ENCODE results near the gene AGAP5. TPM values are rescaled to one million over a fixed set of nuclear protein-coding genes. Genes with fewer than 3 reads are reported as not detected.
A peak's percentile ranks its signal among the peaks of the same experiment; 100 is the strongest.
"Not testable (repeated sequence)": the region's sequence is repeated elsewhere in the genome, so short reads cannot be mapped to it uniquely, and the experiment has no call there.

Gene AGAP5
- 2.9 to 5.2 TPM (median 3.9 TPM) in 3 replicates for total RNA-seq
- long read RNA-seq = 0 reads

GRCh38 chr10:73697675-73698159 lies at the start of gene AGAP5:
AGAP5 (minus strand) TSS chr10:73698109; CDS start chr10:73697755, 354 bp downstream.
- H3K27ac Mint-ChIP-seq (ENCODE audit: unreplicated experiment); H3K9me3 Mint-ChIP-seq (ENCODE audit: low read depth); H3K4me1 Mint-ChIP-seq (ENCODE audit: low read depth); H3K27me3 Mint-ChIP-seq (ENCODE audit: low read depth); DNase-seq (ENCODE audit: low spot score); H3K4me3 Mint-ChIP-seq (ENCODE audit: unreplicated experiment); H3K36me3 Mint-ChIP-seq (ENCODE audit: low read depth): not testable (repeated sequence)

GRCh38 chr10:73746721-73747120 lies 48.8 kb upstream of the AGAP5 start:
- Mint-ChIP-seq H3K27ac (ENCODE audit: unreplicated experiment) (no peak overlapping the region), H3K36me3 (ENCODE audit: low read depth) (peaks cover 13% of the 10 kb centered on the region), H3K9me3 (ENCODE audit: low read depth) (no peaks in the 10 kb centered on the region), H3K27me3 (ENCODE audit: low read depth) (no peaks in the 10 kb centered on the region), H3K4me3 (ENCODE audit: unreplicated experiment) (no peak overlapping the region), H3K4me1 (ENCODE audit: low read depth) (peaks cover 45% of the 10 kb centered on the region)
- no peak for DNase-seq (ENCODE audit: low spot score)
- no peak for TF ChIP-seq CTCF (IDR thresholded peaks at IDR 0.05)

GRCh38 chr10:73744664-73744975 lies 46.7 kb upstream of the AGAP5 start:
- H3K9me3 Mint-ChIP-seq (ENCODE audit: low read depth) = no peaks in the 10 kb centered on the region
- DNase-seq (ENCODE audit: low spot score) = no peak
- peak overlapping the region; percentile 96 for H3K4me3 Mint-ChIP-seq (ENCODE audit: unreplicated experiment)
- peaks cover 38% of the 10 kb centered on the region for H3K4me1 Mint-ChIP-seq (ENCODE audit: low read depth)
- H3K27me3 Mint-ChIP-seq (ENCODE audit: low read depth) = no peaks in the 10 kb centered on the region
- H3K27ac Mint-ChIP-seq (ENCODE audit: unreplicated experiment) = peak overlapping the region; percentile 100
- TF ChIP-seq CTCF (IDR thresholded peaks at IDR 0.05) = no peak
- H3K36me3 Mint-ChIP-seq (ENCODE audit: low read depth) = peaks cover 6% of the 10 kb centered on the region

GRCh38 chr10:73743905-73744663 lies 46.2 kb upstream of the AGAP5 start, which contains the start of gene SEC24C:
SEC24C (plus strand) TSS chr10:73744372; CDS start chr10:73746833, 2,461 bp downstream.
- H3K4me1 Mint-ChIP-seq (ENCODE audit: low read depth) = peaks cover 34% of the 10 kb centered on the region
- no peak for TF ChIP-seq CTCF (IDR thresholded peaks at IDR 0.05)
- H3K27me3 Mint-ChIP-seq (ENCODE audit: low read depth) = no peaks in the 10 kb centered on the region
- H3K9me3 Mint-ChIP-seq (ENCODE audit: low read depth) = no peaks in the 10 kb centered on the region
- peak within 1 kb of the TSS; percentile 100 for H3K27ac Mint-ChIP-seq (ENCODE audit: unreplicated experiment)
- H3K4me3 Mint-ChIP-seq (ENCODE audit: unreplicated experiment) = peak within 1 kb of the TSS; percentile 96
- peaks cover 3% of the 10 kb centered on the region for H3K36me3 Mint-ChIP-seq (ENCODE audit: low read depth)
- peak; percentile 97 for DNase-seq (ENCODE audit: low spot score)

GRCh38 chr10:73743327-73743904 lies 45.5 kb upstream of the AGAP5 start:
- H3K27me3 Mint-ChIP-seq (ENCODE audit: low read depth) = no peaks in the 10 kb centered on the region
- H3K9me3 Mint-ChIP-seq (ENCODE audit: low read depth) = no peaks in the 10 kb centered on the region
- no peaks in the 10 kb centered on the region for H3K36me3 Mint-ChIP-seq (ENCODE audit: low read depth)
- TF ChIP-seq CTCF (IDR thresholded peaks at IDR 0.05) = no peak
- DNase-seq (ENCODE audit: low spot score) = no peak
- H3K4me1 Mint-ChIP-seq (ENCODE audit: low read depth) = peaks cover 32% of the 10 kb centered on the region
- H3K27ac Mint-ChIP-seq (ENCODE audit: unreplicated experiment) = peak overlapping the region; percentile 100
- peak overlapping the region; percentile 96 for H3K4me3 Mint-ChIP-seq (ENCODE audit: unreplicated experiment)
